Stimulated activated naive B cell treated with anti-CD40 and anti-IgM and Interleukin-4, amounts not matched to agents 10 μg/mL and 1 μg/mL and 100 μg/mL, for 72 hours (primary cell): Measurements from ENCODE around the gene KSR2.

Source experiments
- ATAC-seq, 2 donors: fragments of 150-1000 bp; cut with Tn5 transposase; replicated peaks; 2 replicates each; pipeline ENCODE4 v1.10.0; 2021; ENCODE audit warnings: moderate library complexity in 1 of 2
- DNase-seq: peaks from one replicate; pipeline ENCODE4 v3.0.0; 2021
- H3K27ac Mint-ChIP-seq: one replicate; pipeline ENCODE4 v1.8.0; 2022; ENCODE audit warnings: mild to moderate bottlenecking, mixed read lengths
- H3K27me3 Mint-ChIP-seq, 2 donors: one replicate each; pipeline ENCODE4 v1.8.0; 2022; ENCODE audit warnings: mixed read lengths in 2 of 2
- H3K36me3 Mint-ChIP-seq, 2 donors: one replicate each; pipeline ENCODE4 v1.8.0; 2022; ENCODE audit warnings: mixed read lengths in 2 of 2, mild to moderate bottlenecking in 1 of 2
- H3K4me1 Mint-ChIP-seq, 2 donors: one replicate each; pipeline ENCODE4 v1.8.0; 2022; ENCODE audit warnings: mixed read lengths in 2 of 2, mild to moderate bottlenecking in 1 of 2
- H3K4me3 Mint-ChIP-seq, 2 donors: one replicate each; pipeline ENCODE4 v1.8.0; 2022; ENCODE audit warnings: mild to moderate bottlenecking in 2 of 2, mixed read lengths in 2 of 2, moderate library complexity in 1 of 2
- H3K9me3 Mint-ChIP-seq, 2 donors: one replicate each; pipeline ENCODE4 v1.8.0; 2022; ENCODE audit warnings: mixed read lengths in 2 of 2, mild to moderate bottlenecking in 1 of 2

The KSR2 gene

GRCh38 chr12:117427211-117427610, 541.6 kb downstream of the KSR2 start:
- peaks cover 0 to 2% of the 10 kb centered on the region in 2 donors for H3K9me3 Mint-ChIP-seq
- H3K4me1 Mint-ChIP-seq = no peaks in the 10 kb centered on the region
- no peak overlapping the region for H3K4me3 Mint-ChIP-seq
- H3K27me3 Mint-ChIP-seq = peaks cover 5% of the 10 kb centered on the region in 2 donors
- no peak overlapping the region for H3K27ac Mint-ChIP-seq
- no peaks in the 10 kb centered on the region for H3K36me3 Mint-ChIP-seq
- DNase-seq = no peak
- no peak for ATAC-seq

- no peak overlapping the region for H3K4me3 Mint-ChIP-seq
Measured at GRCh38 chr12:117421987-117422386, 546.8 kb downstream of the KSR2 start.

GRCh38 chr12:117421068-117421752, 547.6 kb downstream of the KSR2 start:
- Mint-ChIP-seq H3K4me1 (no peaks in the 10 kb centered on the region), H3K9me3 (peaks cover 6 to 9% of the 10 kb centered on the region in 2 donors), H3K4me3 (no peak overlapping the region), H3K36me3 (no peaks in the 10 kb centered on the region), H3K27ac (no peak overlapping the region), H3K27me3 (peaks cover 7 to 9% of the 10 kb centered on the region in 2 donors)
- DNase-seq (no peak), ATAC-seq (no peak)

More at GRCh38 chr12:117421987-117422386, 546.8 kb downstream of the KSR2 start:
- DNase-seq (no peak), ATAC-seq (no peak)
- Mint-ChIP-seq H3K27ac (no peak overlapping the region), H3K27me3 (peaks cover 7 to 9% of the 10 kb centered on the region in 2 donors), H3K4me1 (no peaks in the 10 kb centered on the region), H3K36me3 (no peaks in the 10 kb centered on the region), H3K9me3 (peaks cover 6 to 9% of the 10 kb centered on the region in 2 donors)

GRCh38 chr12:117417004-117417403, 551.8 kb downstream of the KSR2 start:
- ATAC-seq (no peak), DNase-seq (no peak)
- Mint-ChIP-seq H3K27me3 (peaks cover under 1 to 1% of the 10 kb centered on the region in 2 donors), H3K4me1 (no peaks in the 10 kb centered on the region), H3K27ac (no peak overlapping the region), H3K9me3 (peaks cover 4 to 13% of the 10 kb centered on the region in 2 donors), H3K36me3 (no peaks in the 10 kb centered on the region), H3K4me3 (no peak overlapping the region)

GRCh38 chr12:117412465-117413188, 556.2 kb downstream of the KSR2 start:
- no peak overlapping the region for H3K27ac Mint-ChIP-seq
- no peaks in the 10 kb centered on the region for H3K4me1 Mint-ChIP-seq
- no peak for ATAC-seq
- H3K4me3 Mint-ChIP-seq = no peak overlapping the region
- no peaks in the 10 kb centered on the region for H3K36me3 Mint-ChIP-seq
- H3K9me3 Mint-ChIP-seq = peaks cover 0 to 4% of the 10 kb centered on the region in 2 donors
- DNase-seq = no peak
- peaks cover 0 to 1% of the 10 kb centered on the region in 2 donors for H3K27me3 Mint-ChIP-seq

- DNase-seq (no peak), ATAC-seq (no peak)
- Mint-ChIP-seq H3K36me3 (no peaks in the 10 kb centered on the region), H3K4me3 (no peak overlapping the region), H3K4me1 (no peaks in the 10 kb centered on the region), H3K27ac (no peak overlapping the region), H3K9me3 (peaks cover 4% of the 10 kb centered on the region in 2 donors), H3K27me3 (peaks cover 4 to 5% of the 10 kb centered on the region in 2 donors)
Measured at GRCh38 chr12:117409286-117409685, 559.5 kb downstream of the KSR2 start.

GRCh38 chr12:117408161-117408791, 560.5 kb downstream of the KSR2 start:
- no peak overlapping the region for H3K27ac Mint-ChIP-seq
- no peak for ATAC-seq
- peaks cover 4 to 5% of the 10 kb centered on the region in 2 donors for H3K27me3 Mint-ChIP-seq
- no peak for DNase-seq
- no peak overlapping the region for H3K4me3 Mint-ChIP-seq
- H3K4me1 Mint-ChIP-seq = no peaks in the 10 kb centered on the region
- no peaks in the 10 kb centered on the region for H3K36me3 Mint-ChIP-seq
- H3K9me3 Mint-ChIP-seq = peaks cover 4 to 6% of the 10 kb centered on the region in 2 donors

- H3K27ac Mint-ChIP-seq = no peak overlapping the region
- peaks cover 7 to 10% of the 10 kb centered on the region in 2 donors for H3K9me3 Mint-ChIP-seq
- H3K27me3 Mint-ChIP-seq = peaks cover 4 to 5% of the 10 kb centered on the region in 2 donors
- DNase-seq (no peak), ATAC-seq (no peak)
- no peaks in the 10 kb centered on the region for H3K4me1 Mint-ChIP-seq
- H3K4me3 Mint-ChIP-seq = no peak overlapping the region
- no peaks in the 10 kb centered on the region for H3K36me3 Mint-ChIP-seq
Measured at GRCh38 chr12:117404940-117405339, 563.9 kb downstream of the KSR2 start.

GRCh38 chr12:117404203-117404853, 564.5 kb downstream of the KSR2 start:
- no peaks in the 10 kb centered on the region for H3K4me1 Mint-ChIP-seq
- ATAC-seq (no peak), DNase-seq (no peak)
- peaks cover 4 to 7% of the 10 kb centered on the region in 2 donors for H3K27me3 Mint-ChIP-seq
- H3K27ac Mint-ChIP-seq = no peak overlapping the region
- no peak overlapping the region for H3K4me3 Mint-ChIP-seq
- H3K9me3 Mint-ChIP-seq = peaks cover 11 to 12% of the 10 kb centered on the region in 2 donors
- H3K36me3 Mint-ChIP-seq = no peaks in the 10 kb centered on the region

GRCh38 chr12:117403586-117404139, 565.1 kb downstream of the KSR2 start:
- Mint-ChIP-seq H3K36me3 (peaks cover 0 to 3% of the 10 kb centered on the region in 2 donors), H3K4me3 (no peak overlapping the region), H3K9me3 (peaks cover 15 to 16% of the 10 kb centered on the region in 2 donors), H3K4me1 (no peaks in the 10 kb centered on the region), H3K27me3 (peaks cover 4 to 12% of the 10 kb centered on the region in 2 donors), H3K27ac (no peak overlapping the region)
- ATAC-seq (no peak), DNase-seq (no peak)
